Measurements from ENCODE around the gene PDE1C. TPM values are rescaled to one million over a fixed set of nuclear protein-coding genes. Genes with fewer than 3 reads are reported as not detected.

Gene PDE1C
- total and polyA plus RNA-seq, 5 donors from 2014 or later: not detected

DNA sequence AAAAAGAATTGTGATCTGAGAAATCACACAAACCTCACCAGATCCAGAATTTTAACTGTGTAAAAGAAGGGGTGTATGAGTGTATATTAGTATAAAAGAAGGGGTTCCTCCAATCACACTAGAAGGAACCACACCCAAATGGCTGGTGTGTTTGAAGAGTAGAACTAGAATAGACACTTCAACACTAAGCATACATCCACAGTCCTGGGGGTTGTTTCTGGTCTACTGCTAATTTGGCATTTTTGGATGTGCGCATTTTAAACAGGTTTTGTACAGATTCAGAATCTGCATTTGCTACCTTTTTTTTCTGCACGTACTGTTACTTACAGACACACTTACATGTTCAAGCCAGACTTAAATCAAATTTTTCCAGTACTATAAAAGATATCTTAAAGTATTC is 64.6 kb downstream of the PDE1C start:
- ATAC-seq (ENCODE audit: low read depth in 2 of 2) (no peak), DNase-seq (no peak)
- Histone ChIP-seq H3K27ac (ENCODE audit: insufficient read depth, low read length, poor library complexity, severe bottlenecking) (no peak overlapping the region), H3K4me1 (ENCODE audit: control insufficient read depth, insufficient read depth, low read length, poor library complexity, severe bottlenecking) (no peaks in the 10 kb centered on the region), H3K9me3 (ENCODE audit: control insufficient read depth in 2 of 2, low read length in 2 of 2) (no peaks in the 10 kb centered on the region), H3K27me3 (ENCODE audit: control insufficient read depth, insufficient read depth, low read length) (no peaks in the 10 kb centered on the region), H3K36me3 (ENCODE audit: control insufficient read depth, insufficient read depth, low read length) (no peaks in the 10 kb centered on the region), H3K4me3 (ENCODE audit: low read depth, low read length) (no peak overlapping the region)
- Mint-ChIP-seq H3K4me1 (no peaks in the 10 kb centered on the region), H3K27me3 (no peaks in the 10 kb centered on the region), H3K4me3 (no peak overlapping the region), H3K9me3 (peaks cover 0 to 20% (median 2%) of the 10 kb centered on the region in 7 donors), H3K27ac (no peak overlapping the region), H3K36me3 (no peaks in the 10 kb centered on the region)

DNA sequence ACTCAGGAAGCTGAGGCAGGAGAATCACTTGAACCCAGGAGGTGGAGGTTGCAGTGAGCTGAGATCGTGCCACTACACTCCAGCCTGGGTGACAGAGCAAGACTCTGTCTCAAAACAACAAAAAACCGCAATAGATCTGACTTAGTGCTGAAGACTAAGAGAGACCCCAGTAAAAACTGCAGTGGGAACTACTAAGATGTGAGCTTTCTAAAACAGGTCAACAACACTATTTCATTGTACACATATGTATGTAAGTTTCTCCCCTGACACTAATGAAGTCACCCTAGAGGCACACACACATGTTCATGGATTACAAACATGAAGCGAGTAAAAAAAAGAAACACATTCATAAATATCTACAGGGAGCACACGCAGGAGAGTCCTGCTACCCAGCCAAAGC is 68.3 kb downstream of the PDE1C start:
- DNase-seq (no peak), ATAC-seq (ENCODE audit: low read depth in 2 of 2) (no peak)
- Histone ChIP-seq H3K9me3 (ENCODE audit: control insufficient read depth in 2 of 2, low read length in 2 of 2) (no peaks in the 10 kb centered on the region), H3K27me3 (ENCODE audit: control insufficient read depth, insufficient read depth, low read length) (no peaks in the 10 kb centered on the region), H3K36me3 (ENCODE audit: control insufficient read depth, insufficient read depth, low read length) (no peaks in the 10 kb centered on the region), H3K4me1 (ENCODE audit: control insufficient read depth, insufficient read depth, low read length, poor library complexity, severe bottlenecking) (no peaks in the 10 kb centered on the region), H3K27ac (ENCODE audit: insufficient read depth, low read length, poor library complexity, severe bottlenecking) (no peak overlapping the region), H3K4me3 (ENCODE audit: low read depth, low read length) (no peak overlapping the region)
- Mint-ChIP-seq H3K27me3 (no peaks in the 10 kb centered on the region), H3K4me3 (no peak overlapping the region), H3K4me1 (no peaks in the 10 kb centered on the region), H3K27ac (no peak overlapping the region), H3K9me3 (peaks cover 0 to 17% (median 4%) of the 10 kb centered on the region in 7 donors), H3K36me3 (no peaks in the 10 kb centered on the region)

DNA sequence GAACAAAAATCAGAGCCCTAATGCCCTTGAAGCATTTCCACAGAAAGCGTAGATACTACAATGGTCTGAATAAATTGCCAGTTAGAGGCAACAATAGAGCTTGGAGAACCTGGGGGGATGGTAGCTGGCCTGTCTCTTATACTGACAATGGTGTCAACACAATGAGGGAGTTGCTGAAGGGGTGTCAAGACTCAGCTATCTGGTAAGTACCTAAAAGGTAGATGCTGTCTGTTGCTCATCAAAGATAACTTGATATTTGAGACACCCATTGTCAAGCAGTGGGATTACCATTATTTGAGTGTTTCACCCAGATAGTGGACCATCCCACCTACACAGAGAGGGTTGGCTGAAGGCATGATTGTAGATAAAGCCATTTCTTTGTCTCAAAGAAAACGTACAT is 72.8 kb downstream of the PDE1C start:
- Mint-ChIP-seq H3K36me3 (no peaks in the 10 kb centered on the region), H3K27ac (no peak overlapping the region), H3K9me3 (peaks cover 0 to 21% (median 5%) of the 10 kb centered on the region in 7 donors), H3K4me3 (no peak overlapping the region), H3K4me1 (no peaks in the 10 kb centered on the region), H3K27me3 (no peaks in the 10 kb centered on the region)
- Histone ChIP-seq H3K36me3 (ENCODE audit: control insufficient read depth, insufficient read depth, low read length) (no peaks in the 10 kb centered on the region), H3K4me3 (ENCODE audit: low read depth, low read length) (no peak overlapping the region), H3K9me3 (ENCODE audit: control insufficient read depth in 2 of 2, low read length in 2 of 2) (no peaks in the 10 kb centered on the region), H3K27ac (ENCODE audit: insufficient read depth, low read length, poor library complexity, severe bottlenecking) (no peak overlapping the region), H3K27me3 (ENCODE audit: control insufficient read depth, insufficient read depth, low read length) (no peaks in the 10 kb centered on the region), H3K4me1 (ENCODE audit: control insufficient read depth, insufficient read depth, low read length, poor library complexity, severe bottlenecking) (no peaks in the 10 kb centered on the region)
- ATAC-seq (ENCODE audit: low read depth in 2 of 2) (no peak), DNase-seq (no peak)

DNA sequence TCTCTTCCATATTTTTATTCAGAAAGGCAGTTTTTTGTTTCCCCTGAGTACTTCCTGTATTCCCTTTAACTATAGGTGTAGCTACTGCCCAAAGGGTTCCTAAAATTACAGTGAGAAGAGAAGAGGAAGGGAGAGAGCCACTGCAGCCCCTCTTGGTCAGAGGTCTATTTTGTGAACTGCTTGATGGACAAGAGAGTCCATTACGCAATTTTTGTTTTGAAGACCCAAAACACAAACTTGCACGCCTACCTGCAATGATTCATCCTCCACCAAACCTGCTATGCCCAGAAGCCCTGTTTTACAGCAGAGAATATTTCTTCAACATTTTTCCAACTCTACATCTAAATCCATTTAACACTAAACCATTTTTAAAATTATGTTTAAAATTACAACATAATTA is 75.1 kb downstream of the PDE1C start:
- no peaks in the 10 kb centered on the region for H3K9me3 ChIP-seq (ENCODE audit: control insufficient read depth in 2 of 2, low read length in 2 of 2)
- DNase-seq (no peak), ATAC-seq (ENCODE audit: low read depth in 2 of 2) (no peak)
- H3K4me1 ChIP-seq (ENCODE audit: control insufficient read depth, insufficient read depth, low read length, poor library complexity, severe bottlenecking): no peaks in the 10 kb centered on the region
- H3K27ac ChIP-seq (ENCODE audit: insufficient read depth, low read length, poor library complexity, severe bottlenecking): no peak overlapping the region
- Mint-ChIP-seq H3K27ac (no peak overlapping the region), H3K9me3 (peaks cover 0 to 21% (median 5%) of the 10 kb centered on the region in 7 donors), H3K36me3 (no peaks in the 10 kb centered on the region), H3K27me3 (no peaks in the 10 kb centered on the region), H3K4me1 (no peaks in the 10 kb centered on the region), H3K4me3 (no peak overlapping the region)
- no peaks in the 10 kb centered on the region for H3K27me3 ChIP-seq (ENCODE audit: control insufficient read depth, insufficient read depth, low read length)
- no peaks in the 10 kb centered on the region for H3K36me3 ChIP-seq (ENCODE audit: control insufficient read depth, insufficient read depth, low read length)
- no peak overlapping the region for H3K4me3 ChIP-seq (ENCODE audit: low read depth, low read length)

DNA sequence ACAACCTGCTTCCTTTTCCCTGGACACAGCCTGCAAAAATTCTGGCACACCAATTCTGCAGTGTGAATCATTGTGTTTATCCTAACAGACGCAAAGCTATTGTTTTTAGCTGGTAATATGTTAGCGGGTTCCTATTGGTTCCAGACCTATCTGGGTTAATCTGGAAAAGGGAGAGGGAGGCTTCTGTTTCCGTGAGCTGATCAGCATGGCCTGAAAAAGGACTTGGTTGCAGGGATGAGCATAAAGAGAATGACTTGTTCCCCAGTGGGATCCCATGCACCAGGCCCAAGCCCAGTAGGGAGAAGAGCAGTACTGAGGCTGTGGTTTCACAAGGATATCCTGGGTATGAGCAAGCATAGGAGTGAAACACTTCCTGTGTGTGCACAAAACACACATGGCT is 78.4 kb downstream of the PDE1C start:
- DNase-seq (no peak), ATAC-seq (ENCODE audit: low read depth in 2 of 2) (no peak)
- no peak overlapping the region for H3K4me3 Mint-ChIP-seq
- H3K36me3 Mint-ChIP-seq: no peaks in the 10 kb centered on the region
- Histone ChIP-seq H3K27me3 (ENCODE audit: control insufficient read depth, insufficient read depth, low read length) (no peaks in the 10 kb centered on the region), H3K9me3 (ENCODE audit: control insufficient read depth in 2 of 2, low read length in 2 of 2) (no peaks in the 10 kb centered on the region), H3K36me3 (ENCODE audit: control insufficient read depth, insufficient read depth, low read length) (no peaks in the 10 kb centered on the region), H3K4me3 (ENCODE audit: low read depth, low read length) (no peak overlapping the region), H3K4me1 (ENCODE audit: control insufficient read depth, insufficient read depth, low read length, poor library complexity, severe bottlenecking) (no peaks in the 10 kb centered on the region), H3K27ac (ENCODE audit: insufficient read depth, low read length, poor library complexity, severe bottlenecking) (no peak overlapping the region)
- no peaks in the 10 kb centered on the region for H3K27me3 Mint-ChIP-seq
- no peak overlapping the region for H3K27ac Mint-ChIP-seq
- H3K4me1 Mint-ChIP-seq: no peaks in the 10 kb centered on the region
- H3K9me3 Mint-ChIP-seq: peaks cover 0 to 19% (median 4%) of the 10 kb centered on the region in 7 donors

DNA sequence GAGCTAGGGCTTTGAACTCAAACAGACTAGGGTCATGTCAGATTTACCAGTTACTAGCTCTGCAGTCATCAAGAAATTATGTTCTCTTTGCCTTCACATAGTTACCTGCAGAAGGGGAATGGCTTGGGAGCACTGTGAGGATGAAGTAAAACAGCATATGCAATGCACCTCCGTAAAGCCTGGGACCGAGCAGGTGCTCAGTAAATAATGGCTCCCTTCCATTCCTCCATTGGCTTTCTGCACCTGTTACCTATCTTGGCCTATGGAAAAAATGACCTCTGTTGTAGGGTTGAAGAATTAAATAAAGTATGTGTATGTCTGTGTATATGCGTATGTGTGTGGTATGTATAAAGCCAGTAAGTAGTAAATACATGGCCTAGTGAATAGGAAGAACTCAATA is 78.8 kb downstream of the PDE1C start:
- Histone ChIP-seq H3K27me3 (ENCODE audit: control insufficient read depth, insufficient read depth, low read length) (no peaks in the 10 kb centered on the region), H3K9me3 (ENCODE audit: control insufficient read depth in 2 of 2, low read length in 2 of 2) (no peaks in the 10 kb centered on the region), H3K4me3 (ENCODE audit: low read depth, low read length) (no peak overlapping the region), H3K27ac (ENCODE audit: insufficient read depth, low read length, poor library complexity, severe bottlenecking) (no peak overlapping the region), H3K4me1 (ENCODE audit: control insufficient read depth, insufficient read depth, low read length, poor library complexity, severe bottlenecking) (no peaks in the 10 kb centered on the region), H3K36me3 (ENCODE audit: control insufficient read depth, insufficient read depth, low read length) (no peaks in the 10 kb centered on the region)
- Mint-ChIP-seq H3K27ac (no peak overlapping the region), H3K36me3 (no peaks in the 10 kb centered on the region), H3K9me3 (peaks cover 0 to 19% (median 5%) of the 10 kb centered on the region in 7 donors), H3K4me3 (no peak overlapping the region), H3K4me1 (no peaks in the 10 kb centered on the region), H3K27me3 (no peaks in the 10 kb centered on the region)
- ATAC-seq (ENCODE audit: low read depth in 2 of 2) (no peak), DNase-seq (no peak)

DNA sequence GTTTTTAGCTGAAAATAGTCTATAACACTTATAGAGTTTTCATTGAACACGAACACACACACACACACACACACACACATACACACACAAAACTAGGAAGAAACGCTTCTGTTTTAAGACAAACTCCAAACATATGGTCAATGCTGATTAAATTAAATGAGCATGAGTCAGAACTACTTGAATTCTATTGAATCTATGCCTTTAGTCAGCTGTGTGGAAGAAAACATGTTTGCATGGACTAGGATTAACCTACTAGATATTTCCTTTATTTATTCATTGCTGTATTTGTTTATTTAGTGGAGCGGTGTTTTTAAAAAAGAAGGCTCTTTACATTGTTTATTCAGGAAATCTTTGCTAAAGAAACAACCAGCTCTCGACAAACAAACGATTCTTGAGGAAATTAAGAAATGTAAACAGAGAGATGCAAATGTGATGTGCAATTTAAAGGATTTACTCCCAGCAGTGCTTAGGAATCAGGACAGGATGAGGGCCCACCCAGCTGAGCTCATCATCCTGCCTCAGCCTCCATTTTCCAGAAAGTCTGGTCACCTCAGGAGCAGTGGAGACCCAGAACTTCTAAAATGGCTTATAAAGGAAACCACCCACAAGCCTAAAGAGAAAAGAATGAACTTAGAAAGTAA is 83.2 kb downstream of the PDE1C start:
- Mint-ChIP-seq H3K9me3 (peaks cover 2 to 31% (median 5%) of the 10 kb centered on the region in 7 donors), H3K4me1 (no peaks in the 10 kb centered on the region), H3K27ac (no peak overlapping the region), H3K27me3 (no peaks in the 10 kb centered on the region), H3K4me3 (no peak overlapping the region), H3K36me3 (no peaks in the 10 kb centered on the region)
- Histone ChIP-seq H3K27ac (ENCODE audit: insufficient read depth, low read length, poor library complexity, severe bottlenecking) (no peak overlapping the region), H3K4me1 (ENCODE audit: control insufficient read depth, insufficient read depth, low read length, poor library complexity, severe bottlenecking) (no peaks in the 10 kb centered on the region), H3K4me3 (ENCODE audit: low read depth, low read length) (no peak overlapping the region), H3K9me3 (ENCODE audit: control insufficient read depth in 2 of 2, low read length in 2 of 2) (peaks cover 0 to 3% of the 10 kb centered on the region in 2 experiments), H3K27me3 (ENCODE audit: control insufficient read depth, insufficient read depth, low read length) (no peaks in the 10 kb centered on the region), H3K36me3 (ENCODE audit: control insufficient read depth, insufficient read depth, low read length) (no peaks in the 10 kb centered on the region)
- ATAC-seq (ENCODE audit: low read depth in 2 of 2) (no peak), DNase-seq (no peak)

DNA sequence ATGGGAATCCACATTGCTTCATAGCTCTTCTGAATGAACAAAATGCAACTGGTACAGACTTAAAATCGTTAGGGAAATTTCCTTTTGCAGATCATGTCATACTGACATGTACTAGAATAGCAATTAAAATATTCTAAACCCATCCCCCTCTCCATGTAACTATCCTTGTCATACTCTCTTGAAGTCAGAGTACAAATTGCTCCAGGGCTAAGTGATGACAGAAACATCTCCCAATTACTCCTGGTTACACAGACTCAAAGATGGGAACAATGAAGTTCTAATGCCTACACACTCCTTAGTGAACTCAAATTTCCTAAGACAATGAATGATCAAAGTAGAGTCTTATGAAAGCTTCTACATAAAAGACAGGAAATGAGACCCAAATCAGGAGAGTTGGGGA is 87.2 kb downstream of the PDE1C start:
- no peaks in the 10 kb centered on the region for H3K36me3 ChIP-seq (ENCODE audit: control insufficient read depth, insufficient read depth, low read length)
- no peaks in the 10 kb centered on the region for H3K27me3 ChIP-seq (ENCODE audit: control insufficient read depth, insufficient read depth, low read length)
- no peak overlapping the region for H3K4me3 ChIP-seq (ENCODE audit: low read depth, low read length)
- H3K36me3 Mint-ChIP-seq: no peaks in the 10 kb centered on the region
- H3K9me3 ChIP-seq (ENCODE audit: control insufficient read depth in 2 of 2, low read length in 2 of 2): peaks cover 0 to 3% of the 10 kb centered on the region in 2 experiments
- H3K27me3 Mint-ChIP-seq: no peaks in the 10 kb centered on the region
- no peak overlapping the region for H3K4me3 Mint-ChIP-seq
- H3K27ac Mint-ChIP-seq: no peak overlapping the region
- H3K27ac ChIP-seq (ENCODE audit: insufficient read depth, low read length, poor library complexity, severe bottlenecking): no peak overlapping the region
- DNase-seq: no peak
- peaks cover 2 to 17% (median 5%) of the 10 kb centered on the region in 7 donors for H3K9me3 Mint-ChIP-seq
- no peak for ATAC-seq (ENCODE audit: low read depth in 2 of 2)
- H3K4me1 ChIP-seq (ENCODE audit: control insufficient read depth, insufficient read depth, low read length, poor library complexity, severe bottlenecking): no peaks in the 10 kb centered on the region
- no peaks in the 10 kb centered on the region for H3K4me1 Mint-ChIP-seq

All from CD4-positive, CD25-positive, alpha-beta regulatory T cell (primary cell).